ENCODE results near the gene PCBP3. TPM values are rescaled to one million over a fixed set of nuclear protein-coding genes. Genes with fewer than 3 reads are reported as not detected.

PCBP3 gene
- total RNA-seq, 1 experiment from 2014 or later = 1.4 TPM

DNA sequence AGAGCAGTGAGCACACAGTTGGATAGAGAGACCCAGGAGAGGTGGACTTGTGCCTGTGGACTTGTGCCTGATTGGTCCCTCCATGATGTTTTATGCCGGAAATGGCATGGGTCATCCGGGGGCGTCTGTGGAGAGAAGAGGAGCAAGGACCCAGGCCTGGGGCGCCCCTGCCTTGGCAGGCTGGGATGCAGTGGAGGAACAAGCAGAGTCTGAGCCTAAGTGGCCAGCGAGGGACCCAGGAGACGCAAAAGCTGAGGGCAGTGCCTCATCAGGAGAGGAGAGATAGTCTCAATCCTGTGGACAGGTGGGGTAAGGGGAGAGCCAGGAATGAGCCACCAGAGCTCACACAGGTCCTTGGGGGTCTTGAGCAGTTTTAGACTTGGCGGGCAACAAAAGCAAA lies 146.9 kb downstream of the PCBP3 start:
- BruUV-seq (replicated peaks) = no TSS peak
- H3K36me3 Mint-ChIP-seq (ENCODE audit: insufficient read depth, unreplicated experiment) = no peaks in the 10 kb centered on the region
- H3K4me3 Mint-ChIP-seq (ENCODE audit: low read depth, unreplicated experiment) = no peak overlapping the region
- H3K27ac Mint-ChIP-seq (ENCODE audit: unreplicated experiment) = no peak overlapping the region
- TF ChIP-seq, protein P1, sequence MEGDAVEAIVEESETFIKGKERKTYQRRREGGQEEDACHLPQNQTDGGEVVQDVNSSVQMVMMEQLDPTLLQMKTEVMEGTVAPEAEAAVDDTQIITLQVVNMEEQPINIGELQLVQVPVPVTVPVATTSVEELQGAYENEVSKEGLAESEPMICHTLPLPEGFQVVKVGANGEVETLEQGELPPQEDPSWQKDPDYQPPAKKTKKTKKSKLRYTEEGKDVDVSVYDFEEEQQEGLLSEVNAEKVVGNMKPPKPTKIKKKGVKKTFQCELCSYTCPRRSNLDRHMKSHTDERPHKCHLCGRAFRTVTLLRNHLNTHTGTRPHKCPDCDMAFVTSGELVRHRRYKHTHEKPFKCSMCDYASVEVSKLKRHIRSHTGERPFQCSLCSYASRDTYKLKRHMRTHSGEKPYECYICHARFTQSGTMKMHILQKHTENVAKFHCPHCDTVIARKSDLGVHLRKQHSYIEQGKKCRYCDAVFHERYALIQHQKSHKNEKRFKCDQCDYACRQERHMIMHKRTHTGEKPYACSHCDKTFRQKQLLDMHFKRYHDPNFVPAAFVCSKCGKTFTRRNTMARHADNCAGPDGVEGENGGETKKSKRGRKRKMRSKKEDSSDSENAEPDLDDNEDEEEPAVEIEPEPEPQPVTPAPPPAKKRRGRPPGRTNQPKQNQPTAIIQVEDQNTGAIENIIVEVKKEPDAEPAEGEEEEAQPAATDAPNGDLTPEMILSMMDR (IDR thresholded peaks at IDR 0.05; ENCODE audit: unreplicated experiment) = no peak
- H3K27me3 Mint-ChIP-seq (ENCODE audit: unreplicated experiment) = peaks cover 76% of the 10 kb centered on the region
- intact Hi-C loops (cut with micrococcal nuclease; ENCODE audit: unreplicated experiment) = no loop called here
- no peaks in the 10 kb centered on the region for H3K9me3 Mint-ChIP-seq (ENCODE audit: low read depth, unreplicated experiment)
- CTCF ChIA-PET = no interaction called here
- DNase-seq = no peak
- no peaks in the 10 kb centered on the region for H3K4me1 Mint-ChIP-seq (ENCODE audit: low read depth, unreplicated experiment)

DNA sequence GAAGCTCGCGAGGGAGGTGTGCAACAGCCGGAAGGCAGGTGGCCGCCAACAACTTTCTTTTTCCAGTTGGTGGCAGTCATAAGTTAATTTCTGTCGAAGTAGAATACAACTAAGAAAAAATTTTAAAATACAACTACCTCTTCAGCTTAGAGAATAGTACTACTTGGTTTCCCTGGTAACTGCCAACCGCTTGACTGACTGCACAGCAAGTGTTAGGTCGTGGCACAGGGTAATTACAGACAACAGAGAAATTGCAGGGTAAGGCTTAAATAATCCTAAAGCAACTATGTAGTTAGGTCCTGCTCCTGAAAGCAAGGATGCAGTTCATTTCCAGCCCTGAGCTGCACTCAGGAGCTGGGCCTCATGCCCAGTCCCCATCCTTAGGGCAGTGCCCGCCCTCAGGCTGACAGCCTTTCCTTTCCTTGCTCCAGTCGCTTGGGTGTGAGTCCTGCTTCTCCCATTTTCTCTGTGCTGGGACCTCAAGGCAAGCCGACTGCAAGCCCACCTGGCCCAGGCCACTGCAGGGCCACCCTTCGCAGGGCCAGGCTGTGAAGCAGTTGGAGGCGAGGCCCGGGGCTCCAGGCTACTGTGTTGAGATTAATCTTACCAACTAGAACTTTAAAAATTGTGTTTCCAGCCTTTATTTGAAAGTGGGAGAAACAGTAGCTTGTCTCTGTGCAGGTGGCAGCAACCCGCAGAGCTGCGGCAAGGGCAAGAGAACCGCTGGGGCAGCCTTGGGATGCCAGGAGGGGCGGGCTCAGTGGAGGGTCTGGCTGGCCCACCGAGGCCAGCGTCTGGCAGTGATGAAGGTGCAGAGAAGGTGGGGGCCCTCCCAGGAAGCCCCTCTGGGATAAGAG lies 148.3 kb downstream of the PCBP3 start:
- no peaks in the 10 kb centered on the region for H3K4me1 Mint-ChIP-seq (ENCODE audit: low read depth, unreplicated experiment)
- H3K27ac Mint-ChIP-seq (ENCODE audit: unreplicated experiment) = no peak overlapping the region
- H3K4me3 Mint-ChIP-seq (ENCODE audit: low read depth, unreplicated experiment) = no peak overlapping the region
- no peaks in the 10 kb centered on the region for H3K36me3 Mint-ChIP-seq (ENCODE audit: insufficient read depth, unreplicated experiment)
- peaks cover 83% of the 10 kb centered on the region for H3K27me3 Mint-ChIP-seq (ENCODE audit: unreplicated experiment)
- no peaks in the 10 kb centered on the region for H3K9me3 Mint-ChIP-seq (ENCODE audit: low read depth, unreplicated experiment)
- no TSS peak for BruUV-seq (replicated peaks)
- CTCF ChIA-PET = interaction anchor here (0.6 kb wide), 1 partner anchor 550 kb away, joined by 5 read pairs; no protein-coding TSS in a partner anchor
- intact Hi-C loops (cut with micrococcal nuclease; ENCODE audit: unreplicated experiment) = no loop called here
- DNase-seq = no peak
- TF ChIP-seq, protein P1 (IDR thresholded peaks at IDR 0.05; ENCODE audit: unreplicated experiment) = no peak

DNA sequence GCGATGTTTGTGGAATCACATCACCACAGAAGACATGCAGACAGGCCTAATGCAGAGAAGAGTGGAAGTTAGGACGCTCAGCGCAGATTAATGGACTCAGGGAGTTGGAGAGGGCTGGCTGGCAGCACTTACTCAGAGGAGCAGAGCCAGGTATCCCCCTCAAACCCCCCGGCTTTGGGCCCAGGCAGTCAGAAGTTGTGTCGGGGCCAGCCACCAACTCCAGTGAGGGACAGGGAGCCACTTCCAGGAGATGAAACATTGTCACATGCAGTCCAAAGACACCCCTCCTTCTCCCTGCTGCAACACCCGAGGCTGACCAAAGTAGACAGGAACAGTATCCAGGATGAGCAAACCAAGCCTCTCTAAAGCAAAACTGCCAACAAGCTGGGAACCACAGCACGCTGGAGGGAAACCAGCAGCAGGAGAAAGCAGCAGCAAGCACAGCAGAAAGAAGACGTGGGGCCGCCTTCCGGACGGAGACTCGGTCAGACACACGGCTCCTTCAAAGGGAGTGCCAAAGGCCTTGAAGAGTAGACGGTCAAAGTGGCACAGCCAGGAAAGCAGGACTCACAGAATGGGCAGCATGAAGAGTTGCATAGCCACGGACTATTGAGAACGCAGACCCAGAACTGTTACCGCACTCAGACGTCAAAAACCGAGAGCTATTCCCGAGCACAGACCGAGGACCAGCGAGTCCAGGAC lies 149.3 kb downstream of the PCBP3 start:
- Mint-ChIP-seq H3K27me3 (ENCODE audit: unreplicated experiment) (peaks cover 81% of the 10 kb centered on the region), H3K4me3 (ENCODE audit: low read depth, unreplicated experiment) (no peak overlapping the region), H3K36me3 (ENCODE audit: insufficient read depth, unreplicated experiment) (no peaks in the 10 kb centered on the region), H3K4me1 (ENCODE audit: low read depth, unreplicated experiment) (no peaks in the 10 kb centered on the region), H3K9me3 (ENCODE audit: low read depth, unreplicated experiment) (no peaks in the 10 kb centered on the region), H3K27ac (ENCODE audit: unreplicated experiment) (no peak overlapping the region)
- TF ChIP-seq, protein P1 (IDR thresholded peaks at IDR 0.05; ENCODE audit: unreplicated experiment) = no peak
- DNase-seq = no peak
- intact Hi-C loops (cut with micrococcal nuclease; ENCODE audit: unreplicated experiment) = no loop called here
- CTCF ChIA-PET = no interaction called here
- no TSS peak for BruUV-seq (replicated peaks)

DNA sequence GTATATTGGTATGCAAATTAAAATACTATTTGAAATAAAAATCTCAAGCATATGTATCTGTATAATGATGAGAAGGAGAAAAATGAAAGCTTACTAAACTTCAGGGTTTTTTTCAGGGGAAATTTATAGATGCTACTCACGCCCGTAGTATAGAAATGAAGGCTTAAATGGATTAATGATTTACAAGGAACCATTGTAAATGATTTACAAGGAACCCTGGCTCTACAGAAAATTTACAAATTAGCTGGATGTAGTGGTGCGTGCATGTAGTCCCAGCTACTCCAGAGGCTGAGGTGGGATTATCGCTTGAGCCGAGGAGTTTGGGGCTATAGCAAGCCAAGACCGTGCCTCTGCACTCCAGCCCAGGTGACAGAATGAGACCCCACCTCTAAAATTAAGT lies 150.5 kb downstream of the PCBP3 start:
- Mint-ChIP-seq H3K27me3 (ENCODE audit: unreplicated experiment) (peaks cover 69% of the 10 kb centered on the region), H3K27ac (ENCODE audit: unreplicated experiment) (no peak overlapping the region), H3K4me3 (ENCODE audit: low read depth, unreplicated experiment) (no peak overlapping the region), H3K9me3 (ENCODE audit: low read depth, unreplicated experiment) (no peaks in the 10 kb centered on the region), H3K36me3 (ENCODE audit: insufficient read depth, unreplicated experiment) (no peaks in the 10 kb centered on the region), H3K4me1 (ENCODE audit: low read depth, unreplicated experiment) (no peaks in the 10 kb centered on the region)
- CTCF ChIA-PET = no interaction called here
- intact Hi-C loops (cut with micrococcal nuclease; ENCODE audit: unreplicated experiment) = no loop called here
- DNase-seq = no peak
- no TSS peak for BruUV-seq (replicated peaks)
- TF ChIP-seq, protein P1 (IDR thresholded peaks at IDR 0.05; ENCODE audit: unreplicated experiment) = no peak
